ENCODE results near the gene ZNF837.

The ZNF837 gene

DNA sequence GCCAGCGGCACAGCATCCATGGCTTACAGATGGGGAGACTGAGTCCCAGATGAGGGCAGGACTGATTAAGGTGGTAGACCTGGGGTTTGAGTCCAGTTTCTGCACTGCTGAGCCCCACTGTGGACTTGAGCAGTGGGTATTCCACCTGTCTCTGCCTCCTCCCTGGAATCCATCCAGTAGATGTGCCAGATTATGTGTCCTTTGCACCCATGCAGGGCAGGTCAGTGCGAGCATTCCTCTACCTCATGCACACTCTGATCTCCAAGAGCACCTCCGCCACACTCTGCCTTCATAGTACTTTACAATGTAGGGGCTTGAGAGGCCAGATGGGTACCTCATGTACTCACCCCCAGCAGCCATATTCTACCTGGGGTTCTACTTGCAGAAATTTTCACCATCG is 44.0 kb downstream of the ZNF837 start:
- Histone ChIP-seq H3K9ac (ENCODE audit: low read length) (no peak overlapping the region), H2AFZ (ENCODE audit: low read depth, low read length) (no peak overlapping the region), H3K4me3 (ENCODE audit: low read length) (no peak overlapping the region), H3K4me1 (ENCODE audit: low read length) (no peaks in the 10 kb centered on the region), H3K36me3 (replicated peaks; ENCODE audit: low read depth, low read length) (peaks cover 17% of the 10 kb centered on the region), H3K9me3 (ENCODE audit: insufficient read depth, low read length) (no peaks in the 10 kb centered on the region), H3K27me3 (ENCODE audit: low read depth, low read length) (no peaks in the 10 kb centered on the region), H4K20me1 (ENCODE audit: insufficient read depth, low read length) (no peaks in the 10 kb centered on the region), H3K79me2 (ENCODE audit: low read length) (no peaks in the 10 kb centered on the region), H3K4me2 (ENCODE audit: low read length) (no peak overlapping the region), H3K27ac (ENCODE audit: low read length) (no peak overlapping the region)
- TF ChIP-seq, protein P1, sequence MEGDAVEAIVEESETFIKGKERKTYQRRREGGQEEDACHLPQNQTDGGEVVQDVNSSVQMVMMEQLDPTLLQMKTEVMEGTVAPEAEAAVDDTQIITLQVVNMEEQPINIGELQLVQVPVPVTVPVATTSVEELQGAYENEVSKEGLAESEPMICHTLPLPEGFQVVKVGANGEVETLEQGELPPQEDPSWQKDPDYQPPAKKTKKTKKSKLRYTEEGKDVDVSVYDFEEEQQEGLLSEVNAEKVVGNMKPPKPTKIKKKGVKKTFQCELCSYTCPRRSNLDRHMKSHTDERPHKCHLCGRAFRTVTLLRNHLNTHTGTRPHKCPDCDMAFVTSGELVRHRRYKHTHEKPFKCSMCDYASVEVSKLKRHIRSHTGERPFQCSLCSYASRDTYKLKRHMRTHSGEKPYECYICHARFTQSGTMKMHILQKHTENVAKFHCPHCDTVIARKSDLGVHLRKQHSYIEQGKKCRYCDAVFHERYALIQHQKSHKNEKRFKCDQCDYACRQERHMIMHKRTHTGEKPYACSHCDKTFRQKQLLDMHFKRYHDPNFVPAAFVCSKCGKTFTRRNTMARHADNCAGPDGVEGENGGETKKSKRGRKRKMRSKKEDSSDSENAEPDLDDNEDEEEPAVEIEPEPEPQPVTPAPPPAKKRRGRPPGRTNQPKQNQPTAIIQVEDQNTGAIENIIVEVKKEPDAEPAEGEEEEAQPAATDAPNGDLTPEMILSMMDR (IDR thresholded peaks at IDR 0.05; ENCODE audit: low read depth, low read length), result no peak
- TF ChIP-seq EZH2phosphoT487 (IDR thresholded peaks at IDR 0.05; ENCODE audit: low read depth), result no peak

DNA sequence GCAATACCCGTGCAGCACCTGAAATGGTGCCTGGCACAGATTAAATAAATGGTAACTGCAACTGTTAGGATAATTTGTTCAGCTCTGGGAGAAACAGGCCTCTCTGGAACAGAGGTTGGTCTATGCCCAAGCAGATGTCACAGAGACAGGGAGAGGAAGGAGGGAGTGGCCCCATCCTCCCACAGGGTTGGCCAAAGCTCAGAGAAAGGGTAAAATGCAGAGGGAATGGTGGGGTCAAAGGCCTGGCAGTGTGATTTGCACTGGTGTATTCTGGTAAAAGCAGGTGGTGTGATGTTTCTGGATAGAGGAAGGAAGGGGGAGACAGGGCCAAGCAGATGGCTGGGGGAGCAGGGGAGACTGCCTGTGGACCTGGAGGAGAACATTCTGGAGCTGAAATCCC is 44.6 kb downstream of the ZNF837 start:
- TF ChIP-seq EZH2phosphoT487 (IDR thresholded peaks at IDR 0.05; ENCODE audit: low read depth), result no peak
- TF ChIP-seq, protein P1 (IDR thresholded peaks at IDR 0.05; ENCODE audit: low read depth, low read length), result no peak
- no peak overlapping the region for H3K4me2 ChIP-seq (ENCODE audit: low read length)
- H3K4me1 ChIP-seq (ENCODE audit: low read length), result no peaks in the 10 kb centered on the region
- no peaks in the 10 kb centered on the region for H3K9me3 ChIP-seq (ENCODE audit: insufficient read depth, low read length)
- peaks cover 17% of the 10 kb centered on the region for H3K36me3 ChIP-seq (replicated peaks; ENCODE audit: low read depth, low read length)
- no peaks in the 10 kb centered on the region for H4K20me1 ChIP-seq (ENCODE audit: insufficient read depth, low read length)
- H3K27me3 ChIP-seq (ENCODE audit: low read depth, low read length), result no peaks in the 10 kb centered on the region
- H2AFZ ChIP-seq (ENCODE audit: low read depth, low read length), result no peak overlapping the region
- H3K27ac ChIP-seq (ENCODE audit: low read length), result no peak overlapping the region
- no peak overlapping the region for H3K4me3 ChIP-seq (ENCODE audit: low read length)
- no peak overlapping the region for H3K9ac ChIP-seq (ENCODE audit: low read length)
- no peaks in the 10 kb centered on the region for H3K79me2 ChIP-seq (ENCODE audit: low read length)

DNA sequence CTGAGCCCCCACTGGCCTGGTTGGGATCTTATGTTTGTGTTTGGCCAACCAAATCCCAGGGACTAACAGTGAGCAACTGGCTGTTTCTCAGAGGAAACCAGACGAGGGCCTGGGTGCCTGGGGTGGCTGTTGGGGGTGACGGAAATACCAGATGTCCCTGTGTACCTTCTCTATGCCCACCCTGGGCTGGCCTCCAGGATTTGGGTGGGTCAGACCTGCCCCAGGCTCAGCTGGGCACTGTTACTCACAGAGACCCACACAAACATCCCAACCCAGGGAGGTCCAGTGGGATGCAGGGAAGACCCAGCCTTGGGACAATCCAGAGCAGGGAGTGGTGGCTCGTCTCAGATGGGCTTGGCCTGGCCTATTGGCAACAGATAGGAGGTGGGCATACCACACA is 45.2 kb downstream of the ZNF837 start:
- H3K79me2 ChIP-seq (ENCODE audit: low read length), result no peaks in the 10 kb centered on the region
- no peaks in the 10 kb centered on the region for H4K20me1 ChIP-seq (ENCODE audit: insufficient read depth, low read length)
- H3K4me1 ChIP-seq (ENCODE audit: low read length), result no peaks in the 10 kb centered on the region

DNA sequence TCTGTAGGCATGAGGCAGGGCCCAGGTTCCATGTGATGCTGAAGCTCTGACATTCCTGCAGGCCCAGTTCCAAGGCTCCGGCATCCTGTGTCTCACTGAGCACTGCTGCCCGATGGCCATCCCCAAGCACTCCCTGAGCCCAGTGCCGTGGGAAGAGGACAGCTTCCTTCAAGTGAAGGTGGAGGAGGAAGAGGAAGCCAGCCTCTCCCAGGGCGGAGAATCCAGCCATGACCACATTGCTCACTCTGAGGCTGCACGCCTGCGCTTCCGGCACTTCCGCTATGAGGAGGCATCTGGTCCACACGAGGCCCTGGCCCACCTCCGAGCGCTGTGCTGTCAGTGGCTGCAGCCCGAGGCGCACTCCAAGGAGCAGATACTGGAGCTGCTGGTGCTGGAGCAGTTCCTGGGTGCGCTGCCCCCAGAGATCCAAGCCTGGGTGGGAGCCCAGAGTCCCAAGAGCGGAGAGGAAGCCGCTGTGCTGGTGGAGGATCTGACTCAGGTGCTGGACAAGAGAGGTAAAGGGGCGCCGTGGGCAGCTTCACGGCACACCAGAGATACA is 46.1 kb downstream of the ZNF837 start:
- H4K20me1 ChIP-seq (ENCODE audit: insufficient read depth, low read length), result no peaks in the 10 kb centered on the region
- peaks cover 17% of the 10 kb centered on the region for H3K36me3 ChIP-seq (replicated peaks; ENCODE audit: low read depth, low read length)
- H3K4me2 ChIP-seq (ENCODE audit: low read length), result no peak overlapping the region
- H3K9me3 ChIP-seq (ENCODE audit: insufficient read depth, low read length), result no peaks in the 10 kb centered on the region
- no peak overlapping the region for H2AFZ ChIP-seq (ENCODE audit: low read depth, low read length)
- H3K9ac ChIP-seq (ENCODE audit: low read length), result no peak overlapping the region
- no peak overlapping the region for H3K4me3 ChIP-seq (ENCODE audit: low read length)
- H3K79me2 ChIP-seq (ENCODE audit: low read length), result no peaks in the 10 kb centered on the region
- H3K27me3 ChIP-seq (ENCODE audit: low read depth, low read length), result no peaks in the 10 kb centered on the region
- H3K27ac ChIP-seq (ENCODE audit: low read length), result no peak overlapping the region
- TF ChIP-seq, protein P1 (IDR thresholded peaks at IDR 0.05; ENCODE audit: low read depth, low read length), result no peak
- no peak for TF ChIP-seq EZH2phosphoT487 (IDR thresholded peaks at IDR 0.05; ENCODE audit: low read depth)
- no peaks in the 10 kb centered on the region for H3K4me1 ChIP-seq (ENCODE audit: low read length)

More for the DNA sequence above, 45.2 kb downstream of the ZNF837 start:
- H3K9me3 ChIP-seq (ENCODE audit: insufficient read depth, low read length), result no peaks in the 10 kb centered on the region
- H3K4me2 ChIP-seq (ENCODE audit: low read length), result no peak overlapping the region
- no peak overlapping the region for H3K4me3 ChIP-seq (ENCODE audit: low read length)
- H3K27ac ChIP-seq (ENCODE audit: low read length), result no peak overlapping the region
- peaks cover 17% of the 10 kb centered on the region for H3K36me3 ChIP-seq (replicated peaks; ENCODE audit: low read depth, low read length)
- no peak overlapping the region for H3K9ac ChIP-seq (ENCODE audit: low read length)
- H2AFZ ChIP-seq (ENCODE audit: low read depth, low read length), result no peak overlapping the region
- no peaks in the 10 kb centered on the region for H3K27me3 ChIP-seq (ENCODE audit: low read depth, low read length)
- no peak for TF ChIP-seq EZH2phosphoT487 (IDR thresholded peaks at IDR 0.05; ENCODE audit: low read depth)
- TF ChIP-seq, protein P1 (IDR thresholded peaks at IDR 0.05; ENCODE audit: low read depth, low read length), result no peak
